Stimulated activated naive CD8-positive, alpha-beta T cell treated with anti-CD3 and anti-CD28 coated beads, Interleukin-15, Interleukin-2, amounts not matched to agents 100 ng/mL and 50 ng/mL, for 24 hours (primary cell): ENCODE measurements around the gene ALAS1.

Experiments used
- H3K27ac Mint-ChIP-seq: one replicate; pipeline ENCODE4 v1.8.0; 2021; ENCODE audit warnings: mild to moderate bottlenecking, mixed read lengths
- H3K27me3 Mint-ChIP-seq: one replicate; pipeline ENCODE4 v1.8.0; 2021; ENCODE audit warnings: mixed read lengths
- H3K36me3 Mint-ChIP-seq: one replicate; pipeline ENCODE4 v1.8.0; 2021; ENCODE audit warnings: low read depth, mixed read lengths
- H3K4me1 Mint-ChIP-seq: one replicate; pipeline ENCODE4 v1.8.0; 2021; ENCODE audit warnings: low read depth, mixed read lengths
- H3K4me3 Mint-ChIP-seq: one replicate; pipeline ENCODE4 v1.8.0; 2021; ENCODE audit warnings: mild to moderate bottlenecking, mixed read lengths
- H3K9me3 Mint-ChIP-seq: one replicate; pipeline ENCODE4 v1.8.0; 2021; ENCODE audit warnings: mixed read lengths

ALAS1 gene

GRCh38 chr3:52185837-52186236 lies 12.1 kb upstream of the ALAS1 start:
- peaks cover 5% of the 10 kb centered on the region for H3K4me1 Mint-ChIP-seq
- H3K4me3 Mint-ChIP-seq = no peak overlapping the region
- no peaks in the 10 kb centered on the region for H3K9me3 Mint-ChIP-seq
- no peaks in the 10 kb centered on the region for H3K27me3 Mint-ChIP-seq
- H3K36me3 Mint-ChIP-seq = no peaks in the 10 kb centered on the region
- H3K27ac Mint-ChIP-seq = no peak overlapping the region

DNA sequence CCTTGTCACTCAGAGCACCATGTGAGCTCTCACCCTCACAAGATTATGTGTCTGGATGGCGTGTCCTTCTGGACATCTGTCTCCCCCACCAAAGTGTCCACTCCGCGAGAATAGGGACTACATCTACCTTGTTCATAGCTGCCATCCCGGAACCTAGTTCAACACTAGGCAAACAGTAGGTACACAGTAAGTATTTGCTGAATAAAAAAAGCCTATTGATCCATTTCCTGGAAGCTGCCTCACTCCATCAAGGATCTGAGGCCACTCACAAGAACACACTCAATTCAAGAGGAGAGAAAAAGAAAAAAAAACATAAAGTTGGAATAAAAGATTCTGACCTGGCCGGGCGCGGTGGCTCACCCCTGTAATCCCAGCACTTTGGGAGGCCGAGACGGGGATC lies 11.2 kb upstream of the ALAS1 start:
- Mint-ChIP-seq H3K9me3 (no peaks in the 10 kb centered on the region), H3K36me3 (no peaks in the 10 kb centered on the region), H3K4me3 (no peak overlapping the region), H3K27ac (no peak overlapping the region), H3K27me3 (no peaks in the 10 kb centered on the region), H3K4me1 (peaks cover 5% of the 10 kb centered on the region)

DNA sequence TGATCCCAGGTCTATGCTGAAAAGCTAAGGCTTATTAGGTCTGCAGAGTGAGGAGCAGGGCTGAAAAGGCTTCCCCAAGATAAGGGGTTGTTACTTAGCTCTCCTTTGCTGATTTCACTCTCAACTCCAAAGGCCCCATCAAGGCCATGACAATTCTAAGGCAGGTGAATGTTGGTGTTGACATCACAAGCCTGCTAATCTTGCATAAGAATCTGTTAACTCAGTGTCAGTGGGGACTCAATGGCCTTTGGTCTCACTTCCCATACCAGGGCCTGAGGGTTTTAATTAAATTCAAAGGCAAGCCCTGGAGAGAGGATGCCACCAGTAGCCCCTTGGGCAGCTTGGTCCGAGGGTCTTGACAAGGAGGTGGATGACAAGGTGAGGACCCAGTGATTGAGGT lies 9.4 kb upstream of the ALAS1 start:
- H3K4me1 Mint-ChIP-seq = no peaks in the 10 kb centered on the region
- no peak overlapping the region for H3K27ac Mint-ChIP-seq
- no peaks in the 10 kb centered on the region for H3K27me3 Mint-ChIP-seq
- H3K9me3 Mint-ChIP-seq = no peaks in the 10 kb centered on the region
- no peaks in the 10 kb centered on the region for H3K36me3 Mint-ChIP-seq
- H3K4me3 Mint-ChIP-seq = no peak overlapping the region

DNA sequence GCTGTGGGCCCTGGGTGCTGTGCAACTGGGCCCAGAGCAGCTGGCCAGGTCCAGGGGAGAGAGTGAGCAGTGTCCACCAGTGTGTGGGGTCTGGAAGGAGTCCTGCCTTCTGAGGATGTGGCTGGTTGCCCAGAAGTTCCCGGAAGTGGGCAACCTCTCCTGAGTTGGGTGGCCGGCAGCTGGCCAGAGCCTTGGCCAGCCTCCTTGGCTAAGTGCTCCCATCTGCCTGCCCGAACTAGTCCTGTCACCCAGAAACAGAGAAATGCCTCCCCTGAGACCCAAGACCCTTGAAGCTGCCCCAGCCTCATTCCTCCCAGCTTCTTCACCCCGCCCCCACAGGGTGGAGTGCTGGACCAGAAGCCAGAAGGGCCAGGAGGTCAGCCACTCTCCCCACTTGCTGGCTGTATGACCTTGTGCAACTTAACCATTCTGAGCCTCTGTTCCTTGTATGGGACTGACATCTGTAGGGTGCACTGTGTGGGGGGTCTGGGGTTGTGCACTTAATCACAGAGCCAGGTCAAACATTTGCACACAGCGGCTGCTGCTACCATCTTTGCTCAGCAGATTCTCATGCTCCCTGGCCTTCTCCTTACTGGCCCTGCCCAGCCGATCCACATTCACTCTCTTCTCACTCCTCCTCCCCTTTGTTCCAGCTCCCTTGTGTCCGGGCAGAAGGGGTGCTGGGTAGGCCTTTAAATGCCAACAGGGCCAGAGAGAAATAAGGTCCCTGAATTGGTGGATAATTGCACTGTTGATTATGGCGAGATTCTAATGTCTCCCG lies 7.5 kb upstream of the ALAS1 start:
- no peaks in the 10 kb centered on the region for H3K36me3 Mint-ChIP-seq
- H3K4me1 Mint-ChIP-seq = no peaks in the 10 kb centered on the region
- no peaks in the 10 kb centered on the region for H3K9me3 Mint-ChIP-seq
- no peak overlapping the region for H3K27ac Mint-ChIP-seq
- H3K27me3 Mint-ChIP-seq = no peaks in the 10 kb centered on the region
- no peak overlapping the region for H3K4me3 Mint-ChIP-seq

GRCh38 chr3:52191663-52192062 lies 6.3 kb upstream of the ALAS1 start:
- peaks cover 7% of the 10 kb centered on the region for H3K4me1 Mint-ChIP-seq
- H3K36me3 Mint-ChIP-seq = no peaks in the 10 kb centered on the region
- H3K27me3 Mint-ChIP-seq = no peaks in the 10 kb centered on the region
- H3K9me3 Mint-ChIP-seq = no peaks in the 10 kb centered on the region
- no peak overlapping the region for H3K4me3 Mint-ChIP-seq
- H3K27ac Mint-ChIP-seq = no peak overlapping the region

GRCh38 chr3:52193065-52193464 lies 4.9 kb upstream of the ALAS1 start:
- H3K9me3 Mint-ChIP-seq = no peaks in the 10 kb centered on the region
- H3K4me1 Mint-ChIP-seq = peaks cover 19% of the 10 kb centered on the region
- H3K4me3 Mint-ChIP-seq = no peak overlapping the region
- H3K36me3 Mint-ChIP-seq = no peaks in the 10 kb centered on the region
- H3K27ac Mint-ChIP-seq = no peak overlapping the region
- H3K27me3 Mint-ChIP-seq = no peaks in the 10 kb centered on the region

DNA sequence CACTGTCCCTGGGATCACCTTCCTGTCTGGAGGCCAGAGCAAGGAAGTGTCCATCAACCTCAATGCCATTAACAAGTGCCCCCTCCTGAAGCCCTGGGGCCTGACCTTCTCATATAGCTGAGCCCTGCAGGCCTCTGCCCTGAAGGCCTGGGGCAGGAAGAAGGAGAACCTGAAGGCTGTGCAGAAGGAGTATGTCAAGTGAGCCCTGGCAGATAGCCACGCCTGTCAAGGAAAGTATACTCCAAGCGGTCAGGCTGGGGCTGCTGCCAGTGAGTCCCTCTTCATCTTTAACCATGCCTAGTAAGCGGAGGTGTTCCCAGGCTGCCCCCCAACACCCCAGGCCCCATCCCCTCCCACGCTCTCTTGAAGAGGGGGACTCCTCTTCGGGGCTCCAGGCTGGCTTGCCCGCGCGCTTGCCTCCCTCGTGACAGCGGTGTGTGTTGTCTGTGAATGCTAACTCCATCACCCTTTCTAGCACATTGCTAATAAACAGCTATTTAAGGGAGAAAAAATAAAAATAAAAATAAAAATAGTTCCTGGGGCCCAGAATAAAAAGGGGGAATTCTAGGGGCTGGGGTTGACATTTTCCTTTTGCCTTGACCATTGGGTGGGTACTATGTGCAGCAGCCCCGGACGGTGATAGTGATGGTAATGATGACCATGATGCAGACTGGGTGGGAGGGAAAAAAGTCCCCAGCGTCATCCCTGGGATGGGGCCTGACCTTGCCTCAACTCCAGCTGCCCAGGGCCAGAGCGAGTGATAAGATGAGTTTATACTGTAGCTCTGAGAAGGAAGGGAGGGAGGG lies 3.3 kb upstream of the ALAS1 start:
- no peak overlapping the region for H3K4me3 Mint-ChIP-seq
- no peak overlapping the region for H3K27ac Mint-ChIP-seq
- peaks cover 31% of the 10 kb centered on the region for H3K4me1 Mint-ChIP-seq
- H3K9me3 Mint-ChIP-seq = no peaks in the 10 kb centered on the region
- peaks cover 6% of the 10 kb centered on the region for H3K36me3 Mint-ChIP-seq
- no peaks in the 10 kb centered on the region for H3K27me3 Mint-ChIP-seq

DNA sequence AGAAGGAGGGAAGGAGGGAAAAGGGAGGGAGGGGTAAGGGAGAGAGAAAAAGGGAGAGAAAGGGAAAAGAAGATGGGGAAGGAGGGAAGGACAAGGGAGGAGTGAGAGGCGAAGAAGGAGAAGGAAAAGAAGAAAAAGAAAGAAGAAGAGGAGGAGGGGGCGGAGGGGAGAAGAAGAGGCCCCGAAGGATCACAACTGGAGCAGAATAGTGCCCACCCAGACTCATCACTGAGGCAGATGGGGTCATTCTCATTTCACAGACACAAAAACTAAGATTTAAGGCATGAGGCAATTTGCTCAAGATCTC lies 2.7 kb upstream of the ALAS1 start:
- H3K9me3 Mint-ChIP-seq = no peaks in the 10 kb centered on the region
- peaks cover 10% of the 10 kb centered on the region for H3K36me3 Mint-ChIP-seq
- H3K4me1 Mint-ChIP-seq = peaks cover 34% of the 10 kb centered on the region
- H3K27me3 Mint-ChIP-seq = no peaks in the 10 kb centered on the region
- H3K27ac Mint-ChIP-seq = no peak overlapping the region
- no peak overlapping the region for H3K4me3 Mint-ChIP-seq

DNA sequence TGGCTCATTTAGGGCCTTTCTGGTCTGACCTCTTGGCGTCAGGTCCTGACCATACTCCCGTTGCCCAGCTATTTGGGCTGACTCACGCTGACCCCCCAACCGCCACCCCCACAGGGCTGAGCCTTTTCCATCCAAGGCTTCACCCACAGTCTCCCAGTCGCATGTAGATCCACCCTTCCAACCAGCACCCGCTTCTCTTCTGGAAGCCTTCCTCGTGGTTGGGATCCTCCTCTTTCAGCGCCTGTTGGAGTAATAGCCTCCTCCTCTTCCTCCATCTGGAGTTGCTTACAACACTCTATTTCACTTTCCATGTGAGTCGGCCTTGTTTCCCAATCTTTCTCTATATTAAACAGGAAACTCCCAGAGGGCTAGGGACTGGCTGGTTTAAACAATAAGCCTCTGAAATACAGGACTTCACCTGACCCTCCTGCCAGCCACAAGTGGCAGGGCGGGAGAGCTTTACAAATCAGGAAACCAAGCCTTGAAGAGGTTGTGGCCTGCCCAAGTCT lies 2.1 kb upstream of the ALAS1 start:
- H3K4me3 Mint-ChIP-seq = no peak overlapping the region
- no peaks in the 10 kb centered on the region for H3K27me3 Mint-ChIP-seq
- no peaks in the 10 kb centered on the region for H3K9me3 Mint-ChIP-seq
- H3K36me3 Mint-ChIP-seq = peaks cover 13% of the 10 kb centered on the region
- no peak overlapping the region for H3K27ac Mint-ChIP-seq
- H3K4me1 Mint-ChIP-seq = peaks cover 38% of the 10 kb centered on the region

DNA sequence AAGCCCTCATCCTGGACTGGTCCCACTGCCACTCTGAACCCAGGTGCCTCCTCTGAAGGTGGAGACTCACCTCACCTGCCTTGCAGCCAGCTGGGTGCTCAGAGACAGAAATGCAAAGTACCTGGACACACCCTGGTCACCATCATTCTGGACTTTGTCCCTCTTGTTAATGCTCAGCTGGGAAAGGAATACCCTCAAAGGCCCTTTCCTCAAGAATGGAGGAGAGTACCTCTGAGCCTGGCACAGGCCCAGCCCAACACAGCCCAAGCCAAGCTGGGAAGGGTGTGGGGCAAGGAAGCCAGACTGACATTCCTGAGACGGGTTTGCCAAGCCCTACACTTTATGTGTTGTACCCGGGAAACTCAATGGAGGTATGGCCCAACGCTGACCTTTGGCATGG lies 983 bp upstream of the ALAS1 start:
- Mint-ChIP-seq H3K27ac (no peak overlapping the region), H3K36me3 (peaks cover 21% of the 10 kb centered on the region), H3K27me3 (no peaks in the 10 kb centered on the region), H3K9me3 (no peaks in the 10 kb centered on the region), H3K4me1 (peaks cover 48% of the 10 kb centered on the region), H3K4me3 (no peak overlapping the region)

DNA sequence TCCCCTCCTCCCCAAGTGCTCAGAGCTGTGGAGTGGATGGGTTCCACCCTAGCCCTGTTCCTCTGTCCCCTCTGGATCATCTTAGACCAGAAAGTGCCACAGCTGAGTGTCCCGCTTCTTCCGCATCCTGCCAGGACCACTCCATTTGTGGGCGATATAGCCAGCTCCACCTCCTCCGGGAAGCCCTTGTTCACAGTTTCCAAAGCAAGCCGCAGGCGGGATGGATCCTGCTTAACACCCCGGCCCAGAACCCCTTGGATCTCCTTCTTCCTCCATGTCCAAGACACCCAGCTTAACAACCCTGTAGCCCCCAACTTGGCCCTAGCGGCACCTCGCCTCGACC lies 490 bp upstream of the ALAS1 start:
- Mint-ChIP-seq H3K9me3 (no peaks in the 10 kb centered on the region), H3K27ac (peak overlapping the region; percentile 82), H3K27me3 (no peaks in the 10 kb centered on the region), H3K4me1 (peaks cover 53% of the 10 kb centered on the region), H3K4me3 (peak overlapping the region; percentile 89), H3K36me3 (peaks cover 24% of the 10 kb centered on the region)

- peaks cover 36% of the 10 kb centered on the region for H3K36me3 Mint-ChIP-seq
- H3K27ac Mint-ChIP-seq = peak overlapping the region; percentile 85
- no peaks in the 10 kb centered on the region for H3K27me3 Mint-ChIP-seq
- H3K4me1 Mint-ChIP-seq = peaks cover 57% of the 10 kb centered on the region
- peak overlapping the region; percentile 89 for H3K4me3 Mint-ChIP-seq
- H3K9me3 Mint-ChIP-seq = no peaks in the 10 kb centered on the region
Measured at GRCh38 chr3:52198643-52199608, 966 bp downstream of the ALAS1 start.

DNA sequence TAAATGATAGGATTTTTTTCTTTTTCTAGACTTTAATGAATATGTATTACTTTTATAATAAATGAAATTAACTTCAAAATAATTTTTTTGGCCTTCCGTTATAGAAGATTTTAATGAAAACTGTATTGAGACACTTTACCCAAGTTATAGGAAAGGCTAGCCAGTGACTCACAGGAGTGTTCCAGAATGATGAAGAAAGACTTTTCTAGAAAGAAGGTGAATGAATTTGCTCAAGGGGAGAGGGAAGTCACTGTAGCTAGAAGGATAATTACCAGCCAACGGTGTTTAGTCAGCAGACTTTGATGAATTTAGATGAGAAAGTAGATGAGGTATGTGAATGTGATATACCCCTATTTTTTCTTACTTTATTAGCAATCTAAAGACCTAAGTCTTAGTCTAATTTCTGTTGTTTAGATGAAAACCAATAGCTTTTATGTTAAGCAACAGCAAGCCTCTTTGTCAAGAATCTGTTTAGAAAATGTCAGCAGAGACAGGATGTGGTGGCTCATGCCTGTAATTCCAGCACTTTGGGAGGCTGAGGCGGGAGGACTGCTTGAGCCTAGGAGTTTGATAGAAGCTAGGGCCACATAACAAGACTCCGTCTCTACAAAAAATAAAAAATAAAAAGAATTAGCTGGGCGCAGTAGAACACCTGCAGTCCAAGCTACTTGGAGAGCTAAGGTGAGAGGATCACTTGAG lies 3.2 kb downstream of the ALAS1 start:
- Mint-ChIP-seq H3K27ac (no peak overlapping the region), H3K4me1 (peaks cover 64% of the 10 kb centered on the region), H3K36me3 (peaks cover 58% of the 10 kb centered on the region), H3K9me3 (no peaks in the 10 kb centered on the region), H3K4me3 (no peak overlapping the region), H3K27me3 (no peaks in the 10 kb centered on the region)

DNA sequence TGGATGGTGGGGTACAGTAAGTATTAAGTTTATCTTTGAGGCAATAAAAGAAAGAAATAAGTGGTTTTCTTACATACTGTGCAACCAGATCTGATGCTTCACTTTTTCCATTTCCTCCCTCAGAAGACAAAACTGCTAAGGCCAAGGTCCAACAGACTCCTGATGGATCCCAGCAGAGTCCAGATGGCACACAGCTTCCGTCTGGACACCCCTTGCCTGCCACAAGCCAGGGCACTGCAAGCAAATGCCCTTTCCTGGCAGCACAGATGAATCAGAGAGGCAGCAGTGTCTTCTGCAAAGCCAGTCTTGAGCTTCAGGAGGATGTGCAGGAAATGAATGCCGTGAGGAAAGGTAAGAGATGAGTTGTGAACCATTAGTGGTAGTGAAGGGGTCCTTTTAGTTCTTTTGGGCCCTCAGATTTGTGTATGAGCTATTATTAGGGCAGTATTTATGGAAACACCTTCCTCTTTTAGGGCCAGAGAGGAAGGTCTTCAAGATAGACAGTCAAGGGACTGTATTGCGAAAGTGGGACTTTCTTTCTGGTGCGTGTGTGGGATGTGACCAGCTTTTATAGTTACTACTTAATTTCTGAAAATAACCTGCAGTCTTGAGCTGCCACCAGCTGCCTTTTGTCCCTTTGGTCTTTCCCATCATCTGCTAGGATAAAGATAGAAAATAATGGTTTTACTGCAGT lies 4.6 kb downstream of the ALAS1 start:
- Mint-ChIP-seq H3K27me3 (no peaks in the 10 kb centered on the region), H3K4me1 (peaks cover 52% of the 10 kb centered on the region), H3K36me3 (peaks cover 70% of the 10 kb centered on the region), H3K9me3 (no peaks in the 10 kb centered on the region), H3K4me3 (no peak overlapping the region), H3K27ac (peak overlapping the region; percentile 73)
